HG03432 (cell line): Measurements from ENCODE around the gene GPRASP3.

Source experiments
- ATAC-seq: cut with Tn5 transposase; IDR thresholded peaks from one replicate; pipeline ENCODE4 v1.9.1; 2021; ENCODE audit warnings: mild to moderate bottlenecking, moderate library complexity; ENCODE audit not compliant: unreplicated experiment

GPRASP3 gene

DNA sequence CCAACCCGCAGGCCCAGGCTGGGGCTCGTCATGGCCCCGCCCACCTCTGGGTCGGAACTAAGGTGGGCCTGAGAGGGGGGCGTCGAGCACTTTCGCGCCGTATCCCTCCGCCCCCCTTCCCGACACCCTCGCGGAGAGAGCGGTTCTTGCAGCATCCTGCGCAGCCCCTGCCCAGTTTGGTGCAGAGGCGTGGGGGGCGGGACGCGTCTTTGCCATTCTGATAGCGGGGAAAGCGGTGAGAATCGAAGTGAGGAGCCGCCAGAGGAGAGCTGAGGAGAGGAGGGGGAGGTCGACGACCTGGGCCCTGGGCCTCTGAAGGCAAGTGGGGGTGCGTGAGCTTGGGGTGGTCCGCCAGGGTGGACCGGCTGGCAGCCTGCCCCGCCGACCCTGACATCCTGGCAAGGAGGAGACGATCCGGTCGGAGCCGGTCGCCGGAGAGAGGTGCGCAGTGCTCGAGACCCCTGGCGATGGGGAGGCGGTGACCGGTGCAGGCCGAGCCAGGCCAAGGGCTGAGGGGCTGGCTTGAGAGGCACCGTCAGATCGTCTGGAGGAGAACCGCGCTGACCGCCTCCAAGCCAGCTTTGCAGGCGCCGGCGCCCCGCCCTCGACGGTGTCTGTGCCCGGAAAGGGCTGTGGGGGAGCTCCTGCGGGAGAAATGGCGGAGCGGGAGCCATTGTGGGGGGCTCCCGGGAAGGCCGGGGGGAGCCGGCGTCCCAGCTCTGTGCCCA, 25.5 kb downstream of the GPRASP3 start:
- peak; percentile 65 for ATAC-seq

GRCh38 chrX:102765217-102765616, 44.7 kb downstream of the GPRASP3 start:
- ATAC-seq = no peak

DNA sequence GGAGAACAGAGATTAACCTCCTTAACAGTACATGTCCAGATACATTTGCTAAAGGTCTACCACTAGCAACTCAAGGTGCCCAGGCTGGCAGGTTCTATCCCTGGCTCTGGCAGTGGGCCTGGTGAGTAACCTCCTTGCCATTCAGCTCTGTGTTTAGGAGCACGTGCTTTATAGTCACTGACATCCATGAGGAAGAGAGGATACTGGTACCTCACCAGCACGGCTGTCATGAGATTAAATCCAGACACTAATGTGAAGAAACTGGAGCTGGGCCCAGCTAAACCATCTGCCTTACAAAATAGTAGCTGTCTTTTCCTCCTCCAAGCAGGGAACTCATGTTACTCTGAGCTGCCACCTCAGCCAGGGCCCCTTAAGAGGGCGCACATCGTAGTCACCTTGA, 45.3 kb downstream of the GPRASP3 start:
- no peak for ATAC-seq

- ATAC-seq = no peak
These were observed 46.7 kb downstream of the GPRASP3 start for GRCh38 chrX:102767287-102767686.

GRCh38 chrX:102768987-102769761, 48.6 kb downstream of the GPRASP3 start:
- ATAC-seq = peak; percentile 93
